Smooth muscle cell (in vitro differentiated cells): ENCODE measurements around the gene ARL10. TPM values are rescaled to one million over a fixed set of nuclear protein-coding genes. Genes with fewer than 3 reads are reported as not detected.

ENCODE experiments used
- DNase-seq: peaks from one replicate; lab custom pipeline; 2025; ENCODE audit not compliant: unreplicated experiment; lab: John Stamatoyannopoulos, UW
- H2AFZ ChIP-seq: fragments of 200-600 bp; sonication (generic); 2 replicates; pipeline ENCODE4 v1.6.0; 2016; ENCODE audit warnings: antibody characterized with exemption, low read depth, mild to moderate bottlenecking
- H3F3A ChIP-seq: fragments of 200-600 bp; sonication (generic); 2 replicates; pipeline ENCODE4 v1.6.0; 2017; ENCODE audit warnings: antibody characterized with exemption, low read depth
- H3K27ac ChIP-seq: fragments of 200-600 bp; sonication (generic); 2 replicates; pipeline ENCODE4 v1.5.1; 2016; ENCODE audit warnings: low read depth, mild to moderate bottlenecking
- H3K27me3 ChIP-seq: fragments of 200-600 bp; sonication (generic); 2 replicates; pipeline ENCODE4 v1.6.1; 2016; ENCODE audit warnings: low read depth, mild to moderate bottlenecking
- H3K36me3 ChIP-seq: fragments of 200-600 bp; sonication (generic); 2 replicates; pipeline ENCODE4 v1.5.1; 2016; ENCODE audit warnings: low read depth
- H3K4me1 ChIP-seq: fragments of 200-600 bp; sonication (generic); 2 replicates; pipeline ENCODE4 v1.5.1; 2016; ENCODE audit warnings: low read depth
- H3K4me2 ChIP-seq: fragments of 200-600 bp; sonication (generic); 2 replicates; pipeline ENCODE4 v1.6.0; 2016; ENCODE audit warnings: mild to moderate bottlenecking
- H3K4me3 ChIP-seq: fragments of 200-600 bp; sonication (generic); 2 replicates; pipeline ENCODE4 v1.5.1; 2016; ENCODE audit warnings: mild to moderate bottlenecking
- H3K79me2 ChIP-seq: fragments of 200-600 bp; sonication (generic); 2 replicates; pipeline ENCODE4 v1.6.0; 2016; ENCODE audit warnings: low read depth, mild to moderate bottlenecking
- H3K9ac ChIP-seq: fragments of 200-600 bp; sonication (generic); 2 replicates; pipeline ENCODE4 v1.6.0; 2016; ENCODE audit warnings: low read depth
- H3K9me3 ChIP-seq: fragments of 200-600 bp; sonication (generic); replicated peaks from 2 replicates; pipeline ENCODE4 v1.5.1; 2016; ENCODE audit warnings: low read depth
- H4K20me1 ChIP-seq: fragments of 200-600 bp; sonication (generic); 2 replicates; pipeline ENCODE4 v1.6.0; 2016; ENCODE audit warnings: low read depth
- CTCF ChIP-seq: fragments of 200-600 bp; sonication (generic); IDR thresholded peaks from 2 replicates; pipeline ENCODE4 v1.5.1; 2017; ENCODE audit warnings: borderline replicate concordance, mild to moderate bottlenecking, antibody characterized with exemption; ENCODE audit not compliant: insufficient read depth, poor library complexity, severe bottlenecking
- WGBS: methylation state at CpG from one replicate; pipeline ENCODE4 v1.1.7; 2016; ENCODE audit warnings: low lambda C conversion rate; 5-methylcytosine and 5-hydroxymethylcytosine counted together
- polyA plus RNA-seq: library from polyadenylated mRNA; unstranded; fragments of >200 nt; fragmentation: Nextera tagmentation; extraction: Ambion mirVana; gene quantifications from 2 replicates; pipeline ENCODE4 v1.2.1, GENCODE V29; 2016
- total RNA-seq: library from RNA; depleted of rRNA; stranded (reverse); fragments of >200 nt; gene quantifications from 2 replicates; pipeline ENCODE4 v1.2.3, GENCODE V29; 2014

ARL10 gene
- total and polyA plus RNA-seq, 2 experiments from 2014 or later, result 5.6 to 10.7 TPM

DNA sequence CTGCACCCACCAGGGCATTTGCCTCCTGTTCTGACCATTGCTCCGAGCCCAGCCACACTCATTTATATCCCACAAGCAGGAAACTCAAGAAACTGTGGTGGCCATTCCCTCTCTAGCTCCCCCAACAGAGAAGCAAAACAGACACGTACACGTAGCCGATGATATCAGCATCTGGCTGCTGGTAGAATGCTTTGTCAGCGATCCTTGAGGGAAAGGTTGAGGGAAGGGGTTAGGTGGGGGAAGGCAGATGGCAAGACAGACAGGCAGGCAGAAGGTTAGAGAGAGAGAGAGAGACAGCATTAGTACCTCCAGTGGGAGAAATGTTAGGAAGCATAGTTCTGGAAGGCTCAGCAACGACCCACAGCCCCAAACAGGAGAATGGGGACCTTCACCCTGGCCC is 31.0 kb downstream of the ARL10 start:
- H3K4me3 ChIP-seq, result no peak overlapping the region
- no peak overlapping the region for H3K27ac ChIP-seq
- H3K9ac ChIP-seq, result no peak overlapping the region
- H3K36me3 ChIP-seq, result no peaks in the 10 kb centered on the region
- no peaks in the 10 kb centered on the region for H3K79me2 ChIP-seq
- H3K9me3 ChIP-seq, result no peaks in the 10 kb centered on the region
- 45% methylated on average over 6 of the region's 6 CpGs for WGBS
- H4K20me1 ChIP-seq, result peaks cover 4% of the 10 kb centered on the region
- H3F3A ChIP-seq, result no peaks in the 10 kb centered on the region
- H3K4me1 ChIP-seq, result no peaks in the 10 kb centered on the region
- TF ChIP-seq CTCF, result no peak
- no peak overlapping the region for H2AFZ ChIP-seq
- H3K27me3 ChIP-seq, result no peaks in the 10 kb centered on the region
- DNase-seq, result no peak
- H3K4me2 ChIP-seq, result no peak overlapping the region

GRCh38 chr5:176397736-176398420 is 32.6 kb downstream of the ARL10 start:
- H3K36me3 ChIP-seq, result no peaks in the 10 kb centered on the region
- 97% methylated on average over 16 of the region's 18 CpGs for WGBS

DNA sequence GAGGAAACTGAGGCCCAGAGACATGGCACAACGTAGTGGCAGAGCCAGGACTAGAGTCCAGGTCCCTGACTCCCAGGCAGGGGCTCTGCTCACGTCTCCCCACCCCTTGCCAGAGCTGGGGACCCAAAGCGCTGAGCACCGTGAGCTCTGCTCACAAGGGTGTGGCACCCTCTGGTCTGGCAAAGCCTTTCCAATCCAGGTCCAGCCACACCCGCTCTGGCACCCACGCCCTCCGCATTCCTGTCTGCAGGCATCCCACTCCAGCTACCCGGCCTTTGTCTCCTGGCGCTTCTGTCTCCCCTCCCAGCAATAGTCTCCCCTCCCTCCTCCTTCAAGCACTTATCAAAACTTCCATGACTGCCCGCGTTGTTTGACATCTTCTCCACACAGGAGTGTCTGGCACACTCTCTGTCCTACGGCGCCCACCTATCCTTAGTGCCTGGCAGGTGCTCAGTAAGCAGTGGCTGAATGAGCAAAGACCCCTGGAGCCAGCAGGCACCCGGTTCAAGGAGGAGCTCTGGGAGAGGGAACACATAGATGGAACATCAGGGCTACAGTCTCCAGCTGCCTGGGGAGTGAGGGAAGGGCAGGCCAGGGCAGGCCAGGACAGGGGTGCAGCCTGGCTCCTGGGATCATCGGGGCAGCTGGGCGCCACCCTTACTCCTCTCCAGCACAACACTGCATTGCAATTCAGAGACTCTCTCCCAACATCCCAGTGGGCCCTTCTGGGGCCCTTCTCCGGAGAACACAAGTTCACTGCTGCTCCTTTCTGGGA is 35.3 kb downstream of the ARL10 start:
- Histone ChIP-seq H3K9me3 (no peaks in the 10 kb centered on the region), H3K27ac (no peak overlapping the region), H3K4me1 (no peaks in the 10 kb centered on the region), H3K9ac (no peak overlapping the region), H3K4me3 (no peak overlapping the region), H2AFZ (no peak overlapping the region), H4K20me1 (peaks cover 13% of the 10 kb centered on the region), H3K36me3 (no peaks in the 10 kb centered on the region), H3K79me2 (no peaks in the 10 kb centered on the region), H3K27me3 (no peaks in the 10 kb centered on the region), H3K4me2 (no peak overlapping the region), H3F3A (no peaks in the 10 kb centered on the region)
- WGBS, result 67% methylated on average over 17 of the region's 17 CpGs
- TF ChIP-seq CTCF, result no peak
- no peak for DNase-seq

More at GRCh38 chr5:176397736-176398420, 32.6 kb downstream of the ARL10 start:
- DNase-seq, result no peak
- no peak for TF ChIP-seq CTCF
- no peaks in the 10 kb centered on the region for H3K9me3 ChIP-seq
- H3K4me1 ChIP-seq, result no peaks in the 10 kb centered on the region
- no peaks in the 10 kb centered on the region for H3K27me3 ChIP-seq
- H3K79me2 ChIP-seq, result no peaks in the 10 kb centered on the region
- no peaks in the 10 kb centered on the region for H3F3A ChIP-seq
- no peak overlapping the region for H2AFZ ChIP-seq
- no peak overlapping the region for H3K4me2 ChIP-seq
- H3K27ac ChIP-seq, result no peak overlapping the region
- no peak overlapping the region for H3K4me3 ChIP-seq
- no peak overlapping the region for H3K9ac ChIP-seq
- H4K20me1 ChIP-seq, result peaks cover 7% of the 10 kb centered on the region
